HepG2 (cell line): ENCODE measurements around the gene CLIC5. TPM values are rescaled to one million over a fixed set of nuclear protein-coding genes. Genes with fewer than 3 reads are reported as not detected.
A peak's percentile ranks its signal among the peaks of the same experiment; 100 is the strongest.

Experiments used
- ATAC-seq: fragments of 200-7000 bp; cut with Tn5 transposase; 3 replicates; pipeline ENCODE4 v1.9.1; 2020; ENCODE audit warnings: mild to moderate bottlenecking, moderate library complexity
- BruUV-seq: library from RNA; stranded (reverse); fragments of 400-500 nt; replicated peaks from 2 replicates; lab custom pipeline; 2021; lab: Mats Ljungman, UMichigan
- CTCF ChIA-PET: fragments of 300-600 bp; formaldehyde crosslinking; extraction: SDS; loops from one replicate; lab custom pipeline; 2021; ENCODE audit warnings: low total read pairs, inconsistent platforms, low intra/inter-chr PET ratio; lab: Yijun Ruan, JAX
- POLR2A ChIA-PET: fragments of 350-600 bp; sonication (Branson Sonifier 250); formaldehyde crosslinking; loops from one replicate; lab custom pipeline; 2020; ENCODE audit warnings: antibody characterized with exemption, inconsistent platforms; lab: Yijun Ruan, JAX
- DNase-seq: peaks from one replicate; pipeline ENCODE4 v3.0.0-alpha.2; 2015; ENCODE audit warnings: low spot score
- FAIRE-seq: peaks from 3 replicates; lab custom pipeline; 2011; peaks lifted over from hg19 to GRCh38; lab: Jason Lieb, UNC
- H2AFZ ChIP-seq: one replicate; pipeline ENCODE4 v1.6.1; 2011; ENCODE audit warnings: low read length, inconsistent platforms
- H3K27ac ChIP-seq: fragments of 300-600 bp; 3 replicates; pipeline ENCODE4 v1.8.0; 2011; ENCODE audit warnings: mixed run types, mild to moderate bottlenecking, mixed read lengths, low read length, inconsistent platforms; ENCODE audit not compliant: insufficient read depth; ENCODE audit errors: extremely low read length
- H3K27me3 ChIP-seq, 2 experiments: fragments of 200-600 bp in 1 of 2; 2 replicates in 1 of 2; 3 replicates in 1 of 2; pipeline versions ENCODE4 v1.6.0 to v1.8.0; 2011; ENCODE audit warnings: low read length in 2 of 2, mild to moderate bottlenecking in 2 of 2, moderate library complexity in 2 of 2, inconsistent platforms in 1 of 2; ENCODE audit not compliant: insufficient read depth in 2 of 2, control insufficient read depth in 1 of 2
- H3K36me3 ChIP-seq, 2 experiments: fragments of 200-600 bp in 1 of 2; replicated peaks in 1 of 2; 2 replicates in 1 of 2; 3 replicates in 1 of 2; pipeline versions ENCODE4 v1.5.1 to v1.8.0; 2011; ENCODE audit warnings: low read length in 2 of 2, inconsistent platforms in 1 of 2; ENCODE audit not compliant: insufficient read depth in 2 of 2, control insufficient read depth in 1 of 2
- H3K4me1 ChIP-seq: 2 replicates; pipeline ENCODE4 v1.5.1; 2012; ENCODE audit warnings: low read length, inconsistent platforms; ENCODE audit not compliant: insufficient read depth
- H3K4me2 ChIP-seq: 2 replicates; pipeline ENCODE4 v1.6.0; 2011; ENCODE audit warnings: low read depth, low read length, inconsistent platforms
- H3K4me3 ChIP-seq, 3 experiments: fragments of 200-600 bp in 1 of 3; sonication (generic), shearing (Covaris generic) in 1 of 3; replicated peaks in 1 of 3; 2 replicates each; pipeline ENCODE4 v1.5.1; 2011 to 2016; ENCODE audit warnings: low read length in 3 of 3, inconsistent platforms in 2 of 3, low read depth in 2 of 3, mild to moderate bottlenecking in 2 of 3, control low read depth in 1 of 3, mixed read lengths in 1 of 3; ENCODE audit not compliant: insufficient read depth in 1 of 3
- H3K79me2 ChIP-seq: one replicate; pipeline ENCODE4 v1.6.1; 2011; ENCODE audit warnings: low read length, inconsistent platforms; ENCODE audit not compliant: insufficient read depth
- H3K9ac ChIP-seq: 2 replicates; pipeline ENCODE4 v1.6.0; 2011; ENCODE audit warnings: mild to moderate bottlenecking, low read depth, low read length, inconsistent platforms; ENCODE audit not compliant: insufficient read depth
- H3K9me3 ChIP-seq: 2 replicates; pipeline ENCODE4 v1.5.1; 2012; ENCODE audit warnings: mild to moderate bottlenecking, low read length
- H4K20me1 ChIP-seq: 2 replicates; pipeline ENCODE4 v1.6.0; 2011; ENCODE audit warnings: inconsistent platforms, mild to moderate bottlenecking, low read length, moderate library complexity; ENCODE audit not compliant: insufficient read depth
- CENPX ChIP-seq: sonication (generic); formaldehyde crosslinking; IDR thresholded peaks from 2 replicates; pipeline ENCODE4 v1.9.0; 2021; ENCODE audit warnings: mild to moderate bottlenecking, missing genetic modification reagents, moderate library complexity
- FOXC1 ChIP-seq: sonication (generic); formaldehyde crosslinking; IDR thresholded peaks from 2 replicates; pipeline ENCODE4 v1.8.0; 2022; ENCODE audit warnings: mild to moderate bottlenecking, missing genetic modification reagents, borderline replicate concordance
- KDM2A ChIP-seq: sonication (generic); formaldehyde crosslinking; IDR thresholded peaks from 2 replicates; pipeline ENCODE4 v1.4.0; 2020; ENCODE audit warnings: low read depth, missing genetic modification reagents, borderline replicate concordance
- NR3C1 ChIP-seq: sonication (generic); formaldehyde crosslinking; IDR thresholded peaks from 2 replicates; pipeline ENCODE4 v1.4.0; 2020; ENCODE audit warnings: missing genetic modification reagents
- RXRA ChIP-seq: sonication (generic); formaldehyde crosslinking; IDR thresholded peaks from 2 replicates; pipeline ENCODE4 v1.5.1; 2020; ENCODE audit warnings: missing genetic modification reagents
- SIN3B ChIP-seq: fragments of 150-350 bp; IDR thresholded peaks from 2 replicates; pipeline ENCODE4 v1.6.1; 2014; ENCODE audit warnings: low read length
- TBX3 ChIP-seq: fragments of 450-650 bp; IDR thresholded peaks from 2 replicates; pipeline ENCODE4 v1.6.1; 2017; ENCODE audit warnings: antibody characterized with exemption, mild to moderate bottlenecking, inconsistent platforms, borderline replicate concordance
- TCF7L2 ChIP-seq: IDR thresholded peaks from 2 replicates; pipeline ENCODE4 v1.6.1; 2011; ENCODE audit warnings: mild to moderate bottlenecking, low read depth, low read length, moderate library complexity
- U2AF1 ChIP-seq: fragments of 200-400 bp; formaldehyde crosslinking; optimal IDR thresholded peaks from 2 replicates; pipeline ENCODE3; 2017; ENCODE audit warnings: mild to moderate bottlenecking, low read depth, low read length
- UBTF ChIP-seq: sonication (generic); formaldehyde crosslinking; IDR thresholded peaks from 2 replicates; pipeline ENCODE4 v1.4.0; 2020; ENCODE audit warnings: mild to moderate bottlenecking, missing genetic modification reagents
- ZNF180 ChIP-seq: sonication (generic); formaldehyde crosslinking; IDR thresholded peaks from 2 replicates; pipeline ENCODE4 v1.4.0; 2020; ENCODE audit warnings: low read depth, missing genetic modification reagents, borderline replicate concordance
- ZNF275 ChIP-seq: sonication (generic); formaldehyde crosslinking; IDR thresholded peaks from 2 replicates; pipeline ENCODE4 v1.8.0; 2022; ENCODE audit warnings: missing genetic modification reagents, mild to moderate bottlenecking, inconsistent platforms, borderline replicate concordance
- ZNF430 ChIP-seq: sonication (generic); formaldehyde crosslinking; IDR thresholded peaks from 2 replicates; pipeline ENCODE4 v1.9.0; 2021; ENCODE audit warnings: mild to moderate bottlenecking, missing genetic modification reagents
- WGBS: methylation state at CpG from one replicate; pipeline ENCODE4 v1.1.6; 2017; ENCODE audit warnings: low lambda C conversion rate; 5-methylcytosine and 5-hydroxymethylcytosine counted together
- in situ Hi-C: cut with HindIII; loops from 2 replicates; pipeline ENCODE4 v1.10.0; 2017; ENCODE audit warnings: low pct_unique_long_range_greater_than_20kb; ENCODE audit not compliant: extremely low pct_ligation_motif_present
- intact Hi-C: fragments of 100-400 bp; cut with micrococcal nuclease; formaldehyde crosslinking; loops from one replicate; pipeline ENCODE4 v1.10.0; 2022; ENCODE audit not compliant: unreplicated experiment
- polyA plus RNA-seq, 8 experiments: library from polyadenylated mRNA; depleted of rRNA in 3 of 8; stranded (reverse) in 7 of 8; unstranded in 1 of 8; fragments of >200 nt; fragmentation: Illumina TruSeq in 4 of 8; extraction: Trizol in 4 of 8; gene quantifications; 2 replicates each; pipeline versions ENCODE4 v1.2.1 to v1.2.3, GENCODE V29; 2011 to 2016; ENCODE audit warnings: low read depth in 4 of 8, missing spikeins in 1 of 8, mixed read lengths in 1 of 8; ENCODE audit not compliant: insufficient read depth in 1 of 8
- total RNA-seq, 5 experiments: library from RNA; depleted of rRNA; stranded (reverse); fragments of >200 nt; fragmentation: Illumina TruSeq; extraction: Trizol; gene quantifications; 2 replicates each; pipeline ENCODE4 v1.2.3, GENCODE V29; 2016; ENCODE audit warnings: low read depth in 1 of 5

CLIC5 gene
- total and polyA plus RNA-seq, 2 of the 13 experiments (the other 11 are each of a cell fraction or from before 2014, with no cell fraction given) = not detected

DNA sequence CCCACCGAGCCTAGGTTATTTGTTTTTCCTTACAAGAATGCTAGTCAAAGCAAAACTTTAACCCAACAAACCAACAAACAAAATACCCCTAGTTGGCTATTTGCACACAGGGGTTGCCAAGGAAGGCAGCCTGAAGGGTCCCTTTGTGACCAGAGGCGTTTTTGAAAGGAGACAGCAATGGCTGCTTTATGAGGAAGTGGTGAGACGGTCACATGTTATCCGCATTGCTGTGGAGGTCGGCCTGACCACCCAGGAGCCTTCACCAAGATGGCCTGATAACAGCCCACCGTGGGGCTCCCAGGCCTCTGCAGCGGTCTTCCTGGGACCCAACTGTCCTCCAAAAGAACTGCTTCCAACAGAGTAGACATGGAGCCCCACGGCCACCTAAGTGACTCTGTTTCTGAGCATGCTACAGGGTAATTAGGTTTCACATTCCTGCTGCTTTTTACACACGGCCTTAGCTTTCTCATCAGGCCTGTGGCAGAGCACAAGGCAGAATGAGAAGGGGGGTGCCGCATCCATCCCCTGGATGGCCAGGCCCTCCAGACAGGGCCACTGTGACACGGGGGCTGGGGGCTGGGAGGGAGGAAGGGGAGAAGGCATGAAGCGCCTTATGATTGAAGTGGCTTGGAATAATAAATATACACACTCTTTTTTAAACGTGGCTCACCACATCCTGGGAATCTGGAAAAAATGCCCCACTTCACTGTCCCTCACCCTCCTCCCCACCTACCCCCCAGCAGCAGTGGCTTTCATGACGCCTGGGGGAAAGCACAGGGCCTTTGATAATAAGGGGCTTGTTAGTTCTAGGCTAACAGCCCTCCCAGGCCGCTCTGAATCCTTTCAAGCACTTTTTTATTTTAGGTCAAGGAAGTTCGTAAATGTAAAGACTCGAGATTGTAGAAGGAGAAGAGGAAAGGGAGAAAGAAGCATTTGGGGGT, 86.0 kb downstream of the CLIC5 start:
- 33% methylated on average over 17 of the region's 17 CpGs for WGBS
- ChIA-PET CTCF (no interaction called here), POLR2A (no interaction called here)
- ATAC-seq (no peak), DNase-seq (no peak), FAIRE-seq (no peak)
- Histone ChIP-seq H3K9ac (no peak overlapping the region), H3K27me3 (no peaks in the 10 kb centered on the region; a peak in 1 of 5 replicates), H3K27ac (no peak overlapping the region), H3K79me2 (no peaks in the 10 kb centered on the region), H3K4me3 (no peak overlapping the region), H4K20me1 (no peaks in the 10 kb centered on the region; the same call in 1 of the 2 replicates), H3K9me3 (no peaks in the 10 kb centered on the region), H3K4me1 (no peaks in the 10 kb centered on the region), H3K4me2 (no peak overlapping the region), H3K36me3 (no peaks in the 10 kb centered on the region), H2AFZ (no peak overlapping the region)
- TF ChIP-seq ZNF275 (CRISPR knock-in tag) (no peak), KDM2A (CRISPR knock-in tag) (0 out of 2 replicates have a peak, but pooled peaks have one; percentile 0), CENPX (CRISPR knock-in tag) (no peak)
- in situ Hi-C loops = no loop called here
- intact Hi-C loops = loop anchor here (1.0 kb wide), 2 partner anchors 481 to 697 kb away; no protein-coding TSS in a partner anchor
- BruUV-seq = no TSS peak

- H4K20me1 ChIP-seq = no peaks in the 10 kb centered on the region; the same call in 1 of the 2 replicates
- intact Hi-C loops = no loop called here
- no TSS peak for BruUV-seq
- H3K4me3 ChIP-seq = no peak overlapping the region
- no peak overlapping the region for H3K9ac ChIP-seq
- ATAC-seq (no peak), DNase-seq (no peak), FAIRE-seq (no peak)
- H3K9me3 ChIP-seq = no peaks in the 10 kb centered on the region
- no peaks in the 10 kb centered on the region for H3K79me2 ChIP-seq
- WGBS = 13% methylated on average over 11 of the region's 11 CpGs
- no peaks in the 10 kb centered on the region; a peak in 1 of 5 replicates for H3K27me3 ChIP-seq
- no peaks in the 10 kb centered on the region for H3K4me1 ChIP-seq
- no peak overlapping the region for H3K27ac ChIP-seq
- no peak overlapping the region for H2AFZ ChIP-seq
- H3K4me2 ChIP-seq = no peak overlapping the region
- ChIA-PET POLR2A (no interaction called here), CTCF (no interaction called here)
- in situ Hi-C loops = no loop called here
- H3K36me3 ChIP-seq = no peaks in the 10 kb centered on the region
- TF ChIP-seq SIN3B (no peak), ZNF430 (no peak), UBTF (CRISPR knock-in tag) (no peak), ZNF180 (CRISPR knock-in tag) (no peak), U2AF1 (no peak), TBX3 (no peak), RXRA (CRISPR knock-in tag) (no peak), TCF7L2 (no peak), FOXC1 (CRISPR knock-in tag) (no peak), NR3C1 (CRISPR knock-in tag) (no peak)
These were observed 86.8 kb downstream of the CLIC5 start for GRCh38 chr6:45928721-45929305.
